NB4 (cell line): ENCODE data around the gene NAALAD2.

Experiments
- MYC ChIP-seq: IDR thresholded peaks from 2 replicates; pipeline ENCODE4 v1.6.1; 2011; ENCODE audit warnings: low read depth, low read length
- POLR2A ChIP-seq: IDR thresholded peaks from 2 replicates; pipeline ENCODE4 v1.6.1; 2011; ENCODE audit warnings: mild to moderate bottlenecking; ENCODE audit not compliant: insufficient read length; ENCODE audit errors: extremely low read depth
- TF ChIP-seq, protein P1 (sequence below): IDR thresholded peaks from one replicate; pipeline ENCODE4 v1.5.1; 2012; ENCODE audit warnings: low read depth, low read length
- TF ChIP-seq, protein P2 (sequence below): IDR thresholded peaks from 2 replicates; pipeline ENCODE4 v1.6.1; 2011; ENCODE audit warnings: low read depth, low read length

DNA sequence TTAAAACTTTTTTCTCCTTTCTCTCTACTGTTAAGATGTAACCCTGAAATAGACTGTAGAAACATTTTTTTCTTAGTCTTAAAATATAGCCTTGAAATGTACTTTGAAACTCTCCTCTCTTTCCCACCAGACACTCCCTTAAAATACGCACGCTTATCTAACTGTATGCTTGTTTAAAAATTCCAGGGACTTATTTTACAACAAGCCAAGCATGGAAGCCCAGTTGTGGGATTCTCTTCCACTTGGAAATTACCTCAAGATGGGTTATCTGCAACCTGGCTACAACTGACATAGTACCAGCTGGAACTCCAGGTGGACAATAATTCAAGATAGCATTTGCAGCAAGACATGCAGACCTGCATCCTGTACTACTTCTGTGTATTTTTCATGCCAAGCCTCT lies 100.5 kb downstream of the NAALAD2 start:
- TF ChIP-seq, protein P1, sequence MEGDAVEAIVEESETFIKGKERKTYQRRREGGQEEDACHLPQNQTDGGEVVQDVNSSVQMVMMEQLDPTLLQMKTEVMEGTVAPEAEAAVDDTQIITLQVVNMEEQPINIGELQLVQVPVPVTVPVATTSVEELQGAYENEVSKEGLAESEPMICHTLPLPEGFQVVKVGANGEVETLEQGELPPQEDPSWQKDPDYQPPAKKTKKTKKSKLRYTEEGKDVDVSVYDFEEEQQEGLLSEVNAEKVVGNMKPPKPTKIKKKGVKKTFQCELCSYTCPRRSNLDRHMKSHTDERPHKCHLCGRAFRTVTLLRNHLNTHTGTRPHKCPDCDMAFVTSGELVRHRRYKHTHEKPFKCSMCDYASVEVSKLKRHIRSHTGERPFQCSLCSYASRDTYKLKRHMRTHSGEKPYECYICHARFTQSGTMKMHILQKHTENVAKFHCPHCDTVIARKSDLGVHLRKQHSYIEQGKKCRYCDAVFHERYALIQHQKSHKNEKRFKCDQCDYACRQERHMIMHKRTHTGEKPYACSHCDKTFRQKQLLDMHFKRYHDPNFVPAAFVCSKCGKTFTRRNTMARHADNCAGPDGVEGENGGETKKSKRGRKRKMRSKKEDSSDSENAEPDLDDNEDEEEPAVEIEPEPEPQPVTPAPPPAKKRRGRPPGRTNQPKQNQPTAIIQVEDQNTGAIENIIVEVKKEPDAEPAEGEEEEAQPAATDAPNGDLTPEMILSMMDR = no peak
- TF ChIP-seq, protein P2, sequence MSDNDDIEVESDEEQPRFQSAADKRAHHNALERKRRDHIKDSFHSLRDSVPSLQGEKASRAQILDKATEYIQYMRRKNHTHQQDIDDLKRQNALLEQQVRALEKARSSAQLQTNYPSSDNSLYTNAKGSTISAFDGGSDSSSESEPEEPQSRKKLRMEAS = no peak
- TF ChIP-seq POLR2A = no peak
- no peak for TF ChIP-seq MYC
